ENCODE data around the gene ATAD3B. TPM values are rescaled to one million over a fixed set of nuclear protein-coding genes. Genes with fewer than 3 reads are reported as not detected.

ATAD3B gene
- polyA plus RNA-seq, 2 of the 4 experiments (the other 2 are of a cell fraction) = 0.21 to 0.99 TPM

- CTCF ChIA-PET = no interaction called here
- POLR2A ChIA-PET = no interaction called here
- ATAC-seq (no peak), FAIRE-seq (no peak), DNase-seq (ENCODE audit: low read depth in 1 of 2, low spot score in 1 of 2) (no peak)
- TF ChIP-seq HMGXB4 (CRISPR knock-in tag; IDR thresholded peaks at IDR 0.05; ENCODE audit: borderline replicate concordance) = no peak
- TF ChIP-seq MAZ (IDR thresholded peaks at IDR 0.05; ENCODE audit: borderline replicate concordance, low read depth, low read length) = no peak
- no peak for TF ChIP-seq NPAS2 (CRISPR knock-in tag; IDR thresholded peaks at IDR 0.05; ENCODE audit: borderline replicate concordance)
- TF ChIP-seq TP53 (CRISPR knock-in tag; IDR thresholded peaks at IDR 0.05) = no peak
- no peak for TF ChIP-seq HDAC2 (IDR thresholded peaks at IDR 0.05)
- TF ChIP-seq RAD21 (conservative IDR thresholded peaks at IDR 0.05 in 1 of 2, IDR thresholded peaks at IDR 0.05 in 1 of 2) = no peak
- no peak for TF ChIP-seq BCL3 (IDR thresholded peaks at IDR 0.05)
- TF ChIP-seq EP300 (IDR thresholded peaks at IDR 0.05) = no peak
- no peak for TF ChIP-seq E2F6 (IDR thresholded peaks at IDR 0.05; ENCODE audit: borderline replicate concordance, low read depth)
- TF ChIP-seq MYC (IDR thresholded peaks at IDR 0.05; ENCODE audit: borderline replicate concordance, low read length) = no peak
- TF ChIP-seq GATA3 (IDR thresholded peaks at IDR 0.05; ENCODE audit: borderline replicate concordance) = no peak
- TF ChIP-seq POLR2A (IDR thresholded peaks at IDR 0.05; ENCODE audit: low read length) = no peak
- TF ChIP-seq FOXS1 (CRISPR knock-in tag; IDR thresholded peaks at IDR 0.05) = no peak
- TF ChIP-seq HOXB5 (CRISPR knock-in tag; IDR thresholded peaks at IDR 0.05) = no peak
- no peak for TF ChIP-seq RFX5 (IDR thresholded peaks at IDR 0.05)
- no peak overlapping the region for H3K4me3 ChIP-seq
- H3K27ac ChIP-seq = no peak overlapping the region
- no peak overlapping the region for H3K4me2 ChIP-seq
- H3K4me1 ChIP-seq = no peaks in the 10 kb centered on the region
- 97% methylated on average over 12 of the region's 66 CpGs for WGBS (ENCODE audit: missing lambda C conversion rate)
- H3K9me3 ChIP-seq = no peaks in the 10 kb centered on the region
Observed at GRCh38 chr1:1539310-1540089, 67.9 kb downstream of the ATAD3B start.

- no peak for FAIRE-seq
- WGBS (ENCODE audit: missing lambda C conversion rate) = 96% methylated on average over 45 of the region's 100 CpGs
- Histone ChIP-seq H3K4me2 (no peak within 1 kb of the TSS), H3K4me3 (no peak within 1 kb of the TSS), H3K9me3 (no peaks in the 10 kb centered on the region), H3K4me1 (no peaks in the 10 kb centered on the region), H3K27ac (no peak within 1 kb of the TSS)
- ChIA-PET CTCF (no interaction called here), POLR2A (no interaction called here)
- no peak for ATAC-seq
- no peak for DNase-seq (ENCODE audit: low read depth in 1 of 2, low spot score in 1 of 2)
- TF ChIP-seq REST (IDR thresholded peaks at IDR 0.05) (no peak), KDM5A (IDR thresholded peaks at IDR 0.05) (no peak), CEBPB (IDR thresholded peaks at IDR 0.05) (no peak), TFCP2L1 (CRISPR knock-in tag; IDR thresholded peaks at IDR 0.05) (no peak), HES2 (IDR thresholded peaks at IDR 0.05) (no peak), ESRRA (IDR thresholded peaks at IDR 0.05; ENCODE audit: borderline replicate concordance, low read length) (no peak), RCOR1 (IDR thresholded peaks at IDR 0.05; ENCODE audit: low read depth, low read length) (no peak), CBX8 (IDR thresholded peaks at IDR 0.05) (no peak), ZFP36 (IDR thresholded peaks at IDR 0.05; ENCODE audit: borderline replicate concordance, partially characterized antibody) (no peak), CTCF (IDR thresholded peaks at IDR 0.05) (no peak), EHF (CRISPR knock-in tag; IDR thresholded peaks at IDR 0.05) (no peak), RAD21 (conservative IDR thresholded peaks at IDR 0.05 in 1 of 2, IDR thresholded peaks at IDR 0.05 in 1 of 2) (no peak), RNF2 (IDR thresholded peaks at IDR 0.05; ENCODE audit: borderline replicate concordance, low read depth) (no peak), HOXB13 (CRISPR knock-in tag; IDR thresholded peaks at IDR 0.05; ENCODE audit: low read depth) (no peak)
Observed at GRCh38 chr1:1540090-1540817, 68.7 kb downstream of the ATAD3B start, which contains the start of gene TMEM240. TSS of gene TMEM240 (minus strand) at chr1:1540624. CDS start at chr1:1540346, 278 bp downstream.
